ENCODE results near the gene HDAC2.
A peak's percentile ranks its signal among the peaks of the same experiment; 100 is the strongest.

The HDAC2 gene

GRCh38 chr6:113976806-113977205, 5.9 kb upstream of the HDAC2 start:
- no peak for DNase-seq (ENCODE audit: low read depth)
- H3K4me3 ChIP-seq (ENCODE audit: control insufficient read depth, low read depth, low read length) = no peak overlapping the region

GRCh38 chr6:113971741-113972140, 793 bp upstream of the HDAC2 start:
- peak overlapping the region; percentile 62 for H3K4me3 ChIP-seq (ENCODE audit: control insufficient read depth, low read depth, low read length)
- no peak for TF ChIP-seq CTCF (IDR thresholded peaks at IDR 0.05; ENCODE audit: control insufficient read depth, insufficient read depth, low read depth, low read length, missing control alignments)
- no peak for DNase-seq (ENCODE audit: low read depth)

More at GRCh38 chr6:113976806-113977205, 5.9 kb upstream of the HDAC2 start:
- TF ChIP-seq CTCF (IDR thresholded peaks at IDR 0.05; ENCODE audit: control insufficient read depth, insufficient read depth, low read depth, low read length, missing control alignments) = no peak

- peak overlapping the region; percentile 62 for H3K4me3 ChIP-seq (ENCODE audit: control insufficient read depth, low read depth, low read length)
- no peak for DNase-seq (ENCODE audit: low read depth)
- no peak for TF ChIP-seq CTCF (IDR thresholded peaks at IDR 0.05; ENCODE audit: control insufficient read depth, insufficient read depth, low read depth, low read length, missing control alignments)
These were observed 802 bp downstream of the HDAC2 start for GRCh38 chr6:113969888-113970804.

GRCh38 chr6:113968472-113968871, 2.5 kb downstream of the HDAC2 start:
- no peak for TF ChIP-seq CTCF (IDR thresholded peaks at IDR 0.05; ENCODE audit: control insufficient read depth, insufficient read depth, low read depth, low read length, missing control alignments)
- DNase-seq (ENCODE audit: low read depth) = no peak
- no peak overlapping the region; the same call in 1 of the 2 replicates for H3K4me3 ChIP-seq (ENCODE audit: control insufficient read depth, low read depth, low read length)

GRCh38 chr6:113967777-113968176, 3.2 kb downstream of the HDAC2 start:
- H3K4me3 ChIP-seq (ENCODE audit: control insufficient read depth, low read depth, low read length) = no peak overlapping the region
- TF ChIP-seq CTCF (IDR thresholded peaks at IDR 0.05; ENCODE audit: control insufficient read depth, insufficient read depth, low read depth, low read length, missing control alignments) = no peak
- DNase-seq (ENCODE audit: low read depth) = no peak

- no peak for TF ChIP-seq CTCF (IDR thresholded peaks at IDR 0.05; ENCODE audit: control insufficient read depth, insufficient read depth, low read depth, low read length, missing control alignments)
- no peak overlapping the region for H3K4me3 ChIP-seq (ENCODE audit: control insufficient read depth, low read depth, low read length)
- no peak for DNase-seq (ENCODE audit: low read depth)
These were observed 10.2 kb downstream of the HDAC2 start for GRCh38 chr6:113960795-113961194.

Measured in AG09309 (cell line).